ENCODE measurements around the gene TIGD2.
A peak's percentile ranks its signal among the peaks of the same experiment; 100 is the strongest.

DNA sequence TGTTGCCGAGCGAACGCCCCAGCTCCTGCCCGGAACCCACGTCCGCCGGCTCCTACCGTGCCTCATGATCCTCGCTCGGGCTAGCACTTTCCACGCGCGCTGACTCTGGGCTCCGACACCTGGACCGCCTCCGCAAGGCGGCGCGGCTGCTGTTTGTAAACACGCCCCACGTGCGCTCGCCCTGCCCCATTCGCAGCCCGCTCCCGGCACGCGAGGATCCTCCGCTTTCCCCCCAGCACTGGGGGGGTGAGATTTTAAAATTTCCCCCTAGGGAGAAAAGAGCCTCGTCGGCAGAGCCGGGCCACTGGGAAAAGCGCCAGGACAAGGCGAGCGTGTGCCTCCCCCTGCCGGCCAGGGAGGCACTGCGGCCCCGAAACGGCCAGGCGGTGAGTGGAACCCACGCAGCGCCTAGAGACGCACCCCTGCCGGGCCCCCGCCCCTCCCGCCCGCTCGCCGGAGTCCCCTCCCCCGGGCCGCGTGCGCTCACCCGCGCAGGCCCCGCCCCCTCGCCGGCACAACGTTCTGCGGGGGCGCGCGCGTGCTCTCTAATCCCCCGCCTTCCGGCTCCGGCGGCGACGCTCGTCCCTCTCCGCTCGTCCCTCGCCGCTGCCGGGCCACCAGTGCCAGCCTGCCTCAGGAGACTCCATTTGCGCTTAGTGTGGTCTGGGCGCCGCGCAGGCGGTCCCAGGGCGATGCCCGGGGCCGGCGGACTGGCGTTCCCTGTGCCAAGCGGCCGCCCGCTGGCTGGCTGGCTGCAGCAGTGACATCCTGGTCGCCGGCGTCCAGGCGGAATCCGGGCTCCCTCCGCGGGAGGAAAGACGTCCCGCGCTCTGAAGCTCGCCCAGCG is at the start of gene TIGD2:
- TF ChIP-seq, protein P1, sequence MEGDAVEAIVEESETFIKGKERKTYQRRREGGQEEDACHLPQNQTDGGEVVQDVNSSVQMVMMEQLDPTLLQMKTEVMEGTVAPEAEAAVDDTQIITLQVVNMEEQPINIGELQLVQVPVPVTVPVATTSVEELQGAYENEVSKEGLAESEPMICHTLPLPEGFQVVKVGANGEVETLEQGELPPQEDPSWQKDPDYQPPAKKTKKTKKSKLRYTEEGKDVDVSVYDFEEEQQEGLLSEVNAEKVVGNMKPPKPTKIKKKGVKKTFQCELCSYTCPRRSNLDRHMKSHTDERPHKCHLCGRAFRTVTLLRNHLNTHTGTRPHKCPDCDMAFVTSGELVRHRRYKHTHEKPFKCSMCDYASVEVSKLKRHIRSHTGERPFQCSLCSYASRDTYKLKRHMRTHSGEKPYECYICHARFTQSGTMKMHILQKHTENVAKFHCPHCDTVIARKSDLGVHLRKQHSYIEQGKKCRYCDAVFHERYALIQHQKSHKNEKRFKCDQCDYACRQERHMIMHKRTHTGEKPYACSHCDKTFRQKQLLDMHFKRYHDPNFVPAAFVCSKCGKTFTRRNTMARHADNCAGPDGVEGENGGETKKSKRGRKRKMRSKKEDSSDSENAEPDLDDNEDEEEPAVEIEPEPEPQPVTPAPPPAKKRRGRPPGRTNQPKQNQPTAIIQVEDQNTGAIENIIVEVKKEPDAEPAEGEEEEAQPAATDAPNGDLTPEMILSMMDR (IDR thresholded peaks at IDR 0.05): peak; percentile 56 to 93 (median 86)
- TF ChIP-seq POLR2A (IDR thresholded peaks at IDR 0.05): peak; percentile 88 to 89
